ENCODE measurements around the gene CAMTA1. TPM values are rescaled to one million over a fixed set of nuclear protein-coding genes. Genes with fewer than 3 reads are reported as not detected.

CAMTA1 gene
- polyA plus RNA-seq, 1 of the 3 experiments (the other 2 are of a cell fraction): 63.1 TPM

GRCh38 chr1:6985549-6986276 lies 200.5 kb downstream of the CAMTA1 start:
- WGBS (ENCODE audit: low lambda C conversion rate): 61% methylated on average over 17 of the region's 17 CpGs
- Histone ChIP-seq H3K4me2 (no peak overlapping the region), H3K36me3 (replicated peaks in 1 of 2; ENCODE audit: control insufficient read depth in 1 of 2, insufficient read depth in 2 of 2, low read length in 1 of 2) (no peaks in the 10 kb centered on the region), H3K27ac (ENCODE audit: low read depth in 2 of 2, low read length in 1 of 2) (no peak overlapping the region), H2AFZ (ENCODE audit: low read depth) (no peak overlapping the region), H3K79me2 (ENCODE audit: insufficient read depth) (no peaks in the 10 kb centered on the region), H3K4me1 (ENCODE audit: control insufficient read depth in 1 of 2, insufficient read depth in 2 of 2, low read depth in 1 of 2, low read length in 1 of 2) (no peaks in the 10 kb centered on the region), H3K27me3 (ENCODE audit: insufficient read depth) (no peaks in the 10 kb centered on the region), H3K9me2 (no peaks in the 10 kb centered on the region), H3K9me3 (no peaks in the 10 kb centered on the region), H3F3A (replicated peaks; ENCODE audit: insufficient read depth) (no peaks in the 10 kb centered on the region), H3K4me3 (ENCODE audit: low read depth in 2 of 2, low read length in 1 of 2) (no peak overlapping the region), H4K20me1 (ENCODE audit: insufficient read depth) (no peaks in the 10 kb centered on the region), H3K9ac (no peak overlapping the region)
- ChIA-PET CTCF (interaction anchor here (0.7 kb wide), 1 partner anchor 13 kb away, joined by 3 read pairs; no protein-coding TSS in a partner anchor), POLR2A (no interaction called here)
- DNase-seq: no peak
- no peak for TF ChIP-seq RCOR1 (IDR thresholded peaks at IDR 0.05; ENCODE audit: low read length)
- no peak for TF ChIP-seq EP300 (IDR thresholded peaks at IDR 0.05; ENCODE audit: borderline replicate concordance in 1 of 2, low read depth in 1 of 2, low read length in 1 of 2)
- TF ChIP-seq, protein P1, sequence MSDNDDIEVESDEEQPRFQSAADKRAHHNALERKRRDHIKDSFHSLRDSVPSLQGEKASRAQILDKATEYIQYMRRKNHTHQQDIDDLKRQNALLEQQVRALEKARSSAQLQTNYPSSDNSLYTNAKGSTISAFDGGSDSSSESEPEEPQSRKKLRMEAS (IDR thresholded peaks at IDR 0.05; ENCODE audit: low read depth): no peak
- TF ChIP-seq, protein P2, sequence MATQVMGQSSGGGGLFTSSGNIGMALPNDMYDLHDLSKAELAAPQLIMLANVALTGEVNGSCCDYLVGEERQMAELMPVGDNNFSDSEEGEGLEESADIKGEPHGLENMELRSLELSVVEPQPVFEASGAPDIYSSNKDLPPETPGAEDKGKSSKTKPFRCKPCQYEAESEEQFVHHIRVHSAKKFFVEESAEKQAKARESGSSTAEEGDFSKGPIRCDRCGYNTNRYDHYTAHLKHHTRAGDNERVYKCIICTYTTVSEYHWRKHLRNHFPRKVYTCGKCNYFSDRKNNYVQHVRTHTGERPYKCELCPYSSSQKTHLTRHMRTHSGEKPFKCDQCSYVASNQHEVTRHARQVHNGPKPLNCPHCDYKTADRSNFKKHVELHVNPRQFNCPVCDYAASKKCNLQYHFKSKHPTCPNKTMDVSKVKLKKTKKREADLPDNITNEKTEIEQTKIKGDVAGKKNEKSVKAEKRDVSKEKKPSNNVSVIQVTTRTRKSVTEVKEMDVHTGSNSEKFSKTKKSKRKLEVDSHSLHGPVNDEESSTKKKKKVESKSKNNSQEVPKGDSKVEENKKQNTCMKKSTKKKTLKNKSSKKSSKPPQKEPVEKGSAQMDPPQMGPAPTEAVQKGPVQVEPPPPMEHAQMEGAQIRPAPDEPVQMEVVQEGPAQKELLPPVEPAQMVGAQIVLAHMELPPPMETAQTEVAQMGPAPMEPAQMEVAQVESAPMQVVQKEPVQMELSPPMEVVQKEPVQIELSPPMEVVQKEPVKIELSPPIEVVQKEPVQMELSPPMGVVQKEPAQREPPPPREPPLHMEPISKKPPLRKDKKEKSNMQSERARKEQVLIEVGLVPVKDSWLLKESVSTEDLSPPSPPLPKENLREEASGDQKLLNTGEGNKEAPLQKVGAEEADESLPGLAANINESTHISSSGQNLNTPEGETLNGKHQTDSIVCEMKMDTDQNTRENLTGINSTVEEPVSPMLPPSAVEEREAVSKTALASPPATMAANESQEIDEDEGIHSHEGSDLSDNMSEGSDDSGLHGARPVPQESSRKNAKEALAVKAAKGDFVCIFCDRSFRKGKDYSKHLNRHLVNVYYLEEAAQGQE (IDR thresholded peaks at IDR 0.05; ENCODE audit: low read depth, low read length): no peak
- TF ChIP-seq GABPA (IDR thresholded peaks at IDR 0.05; ENCODE audit: low read depth): no peak

DNA sequence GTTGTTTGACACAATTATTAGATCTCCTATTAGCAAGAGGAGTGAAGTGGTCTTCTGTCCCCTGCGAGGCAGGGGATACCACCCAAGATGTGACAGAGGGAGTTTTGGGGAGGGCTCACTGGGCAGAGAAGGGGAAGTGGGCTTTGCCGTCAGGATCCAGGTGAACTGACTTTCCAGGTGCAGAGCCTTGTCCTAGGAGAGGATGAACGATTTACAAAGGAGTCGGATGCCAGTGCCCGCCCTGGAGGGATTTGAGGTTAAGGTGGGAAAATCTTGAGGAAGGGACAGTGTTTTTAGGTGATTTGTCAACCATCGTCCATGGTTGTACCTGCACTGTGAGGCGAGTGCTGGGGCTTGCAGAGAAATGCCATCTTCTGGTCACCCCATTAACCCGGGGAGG lies 201.0 kb downstream of the CAMTA1 start:
- ChIA-PET CTCF (interaction anchor here (0.7 kb wide), 1 partner anchor 14 kb away, joined by 3 read pairs; no protein-coding TSS in a partner anchor), POLR2A (no interaction called here)
- H3K9me2 ChIP-seq: no peaks in the 10 kb centered on the region
- DNase-seq: no peak
- no peak overlapping the region for H3K4me2 ChIP-seq
- H3K9me3 ChIP-seq: no peaks in the 10 kb centered on the region
- no peaks in the 10 kb centered on the region for H4K20me1 ChIP-seq (ENCODE audit: insufficient read depth)
- H3K27me3 ChIP-seq (ENCODE audit: insufficient read depth): no peaks in the 10 kb centered on the region
- H3K9ac ChIP-seq: no peak overlapping the region
- 61% methylated on average over 8 of the region's 8 CpGs for WGBS (ENCODE audit: low lambda C conversion rate)
- H2AFZ ChIP-seq (ENCODE audit: low read depth): no peak overlapping the region
- no peaks in the 10 kb centered on the region for H3K36me3 ChIP-seq (replicated peaks in 1 of 2; ENCODE audit: control insufficient read depth in 1 of 2, insufficient read depth in 2 of 2, low read length in 1 of 2)
- H3F3A ChIP-seq (replicated peaks; ENCODE audit: insufficient read depth): no peaks in the 10 kb centered on the region
- no peak overlapping the region for H3K27ac ChIP-seq (ENCODE audit: low read depth in 2 of 2, low read length in 1 of 2)
- H3K4me1 ChIP-seq (ENCODE audit: control insufficient read depth in 1 of 2, insufficient read depth in 2 of 2, low read depth in 1 of 2, low read length in 1 of 2): no peaks in the 10 kb centered on the region
- no peak overlapping the region for H3K4me3 ChIP-seq (ENCODE audit: low read depth in 2 of 2, low read length in 1 of 2)
- no peaks in the 10 kb centered on the region for H3K79me2 ChIP-seq (ENCODE audit: insufficient read depth)
- TF ChIP-seq MXI1 (IDR thresholded peaks at IDR 0.05; ENCODE audit: low read depth, low read length) (no peak), RXRA (IDR thresholded peaks at IDR 0.05; ENCODE audit: borderline replicate concordance, low read depth) (no peak), TAF1 (IDR thresholded peaks at IDR 0.05; ENCODE audit: borderline replicate concordance, low read depth, low read length) (no peak), NRF1 (IDR thresholded peaks at IDR 0.05; ENCODE audit: low read depth, low read length) (no peak), TEAD4 (IDR thresholded peaks at IDR 0.05; ENCODE audit: borderline replicate concordance, insufficient read depth) (no peak), YY1 (IDR thresholded peaks at IDR 0.05; ENCODE audit: low read depth) (no peak), TCF12 (IDR thresholded peaks at IDR 0.05) (no peak), CTCF (IDR thresholded peaks at IDR 0.05) (no peak), JUND (IDR thresholded peaks at IDR 0.05) (no peak), EP300 (IDR thresholded peaks at IDR 0.05; ENCODE audit: borderline replicate concordance in 1 of 2, low read depth in 1 of 2, low read length in 1 of 2) (no peak), SIN3A (IDR thresholded peaks at IDR 0.05; ENCODE audit: borderline replicate concordance, low read depth, low read length) (no peak), POLR2AphosphoS5 (IDR thresholded peaks at IDR 0.05; ENCODE audit: low read depth, low read length) (no peak)
- TF ChIP-seq, protein P3, sequence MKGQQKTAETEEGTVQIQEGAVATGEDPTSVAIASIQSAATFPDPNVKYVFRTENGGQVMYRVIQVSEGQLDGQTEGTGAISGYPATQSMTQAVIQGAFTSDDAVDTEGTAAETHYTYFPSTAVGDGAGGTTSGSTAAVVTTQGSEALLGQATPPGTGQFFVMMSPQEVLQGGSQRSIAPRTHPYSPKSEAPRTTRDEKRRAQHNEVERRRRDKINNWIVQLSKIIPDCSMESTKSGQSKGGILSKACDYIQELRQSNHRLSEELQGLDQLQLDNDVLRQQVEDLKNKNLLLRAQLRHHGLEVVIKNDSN (IDR thresholded peaks at IDR 0.05; ENCODE audit: borderline replicate concordance, low read depth): no peak
